A673 (cell line): Measurements from ENCODE around the gene MICAL1. TPM values are rescaled to one million over a fixed set of nuclear protein-coding genes. Genes with fewer than 3 reads are reported as not detected.

ENCODE experiments used
- BruUV-seq: library from RNA; stranded (reverse); fragments of 400-500 nt; replicated peaks from 2 replicates; lab custom pipeline; 2021; lab: Mats Ljungman, UMichigan
- CTCF ChIA-PET: fragments of 300-600 bp; sonication (Branson Sonifier 250); formaldehyde crosslinking; loops from one replicate; lab custom pipeline; 2022; ENCODE audit warnings: antibody characterized with exemption; lab: Charles Lee
- POLR2A ChIA-PET: fragments of 300-600 bp; sonication (Branson Sonifier 250); formaldehyde crosslinking; loops from one replicate; lab custom pipeline; 2022; ENCODE audit warnings: antibody characterized with exemption; ENCODE audit not compliant: low non-redundant PET; lab: Charles Lee
- DNase-seq: peaks from one replicate; pipeline ENCODE4 v3.0.0-alpha.2; 2015; ENCODE audit warnings: low spot score
- H3K27ac ChIP-seq: fragments of 200-600 bp; sonication (generic); 2 replicates; pipeline ENCODE4 v1.5.1; 2016; ENCODE audit warnings: mixed run types, low read depth, mild to moderate bottlenecking, mixed read lengths, antibody characterized with exemption, low read length; ENCODE audit not compliant: poor library complexity, severe bottlenecking
- H3K27me3 ChIP-seq: fragments of 200-600 bp; sonication (generic); replicated peaks from 2 replicates; pipeline ENCODE4 v1.6.1; 2017; ENCODE audit warnings: mixed run types, low read depth, mild to moderate bottlenecking, mixed read lengths, antibody characterized with exemption, low read length; ENCODE audit not compliant: insufficient read depth, poor library complexity
- H3K36me3 ChIP-seq: fragments of 200-600 bp; sonication (generic); 2 replicates; pipeline ENCODE4 v1.6.1; 2016; ENCODE audit warnings: mixed run types, mild to moderate bottlenecking, mixed read lengths, antibody characterized with exemption, low read length; ENCODE audit not compliant: insufficient read depth, poor library complexity, severe bottlenecking
- H3K4me1 ChIP-seq: fragments of 200-600 bp; sonication (generic); 2 replicates; pipeline ENCODE4 v1.6.1; 2017; ENCODE audit warnings: mixed run types, mild to moderate bottlenecking, mixed read lengths, antibody characterized with exemption, low read length; ENCODE audit not compliant: insufficient read depth, poor library complexity, severe bottlenecking
- H3K4me3 ChIP-seq: fragments of 200-600 bp; sonication (generic); 2 replicates; pipeline ENCODE4 v1.5.1; 2016; ENCODE audit warnings: low read depth, mixed run types, mild to moderate bottlenecking, mixed read lengths, low read length; ENCODE audit not compliant: poor library complexity, severe bottlenecking
- H3K9me3 ChIP-seq: fragments of 200-600 bp; sonication (generic); 2 replicates; pipeline ENCODE4 v1.6.1; 2016; ENCODE audit warnings: mixed run types, low read depth, mild to moderate bottlenecking, mixed read lengths, antibody characterized with exemption, low read length; ENCODE audit not compliant: poor library complexity, severe bottlenecking
- EZH2 ChIP-seq: fragments of 200-600 bp; sonication (generic); IDR thresholded peaks from 2 replicates; pipeline ENCODE4 v1.6.1; 2017; ENCODE audit warnings: borderline replicate concordance, low read depth, mild to moderate bottlenecking, mixed read lengths, antibody characterized with exemption, low read length; ENCODE audit not compliant: poor library complexity, severe bottlenecking
- intact Hi-C: fragments of 100-400 bp; cut with micrococcal nuclease; formaldehyde crosslinking; loops from one replicate; pipeline ENCODE4 v1.10.0; 2022; ENCODE audit not compliant: unreplicated experiment
- total RNA-seq: library from RNA; stranded (reverse); gene quantifications from 2 replicates; pipeline ENCODE4 v1.2.3, GENCODE V29; 2021
- TF ChIP-seq, protein P1 (sequence below): fragments of 300-800, 200-600 bp; sonication (generic); conservative IDR thresholded peaks from 2 replicates; pipeline ENCODE4 v1.5.1; 2017; ENCODE audit warnings: low read depth, mild to moderate bottlenecking, antibody characterized with exemption, low read length, moderate library complexity, mixed read lengths

The MICAL1 gene
- total RNA-seq, 1 experiment from 2014 or later: 4.8 TPM

DNA sequence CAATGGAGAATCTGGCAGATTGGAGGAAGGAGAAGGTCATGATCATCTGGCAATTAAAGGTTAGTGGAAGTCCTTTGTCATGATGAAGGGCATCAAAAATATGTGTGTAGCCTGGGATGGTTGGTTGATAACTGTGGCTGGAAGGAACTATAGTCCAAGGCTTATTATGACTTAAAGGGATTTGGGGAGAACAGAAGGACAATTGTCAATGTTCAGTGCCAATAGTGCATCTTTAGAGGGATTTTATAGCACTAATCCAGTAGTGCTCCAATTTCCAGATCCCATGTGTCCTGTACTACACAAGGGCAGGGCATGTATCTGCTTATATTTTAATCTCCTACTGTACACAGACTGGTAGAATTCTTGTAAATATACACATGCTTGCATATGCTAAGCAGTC is 32.4 kb upstream of the MICAL1 start:
- TF ChIP-seq, protein P1, sequence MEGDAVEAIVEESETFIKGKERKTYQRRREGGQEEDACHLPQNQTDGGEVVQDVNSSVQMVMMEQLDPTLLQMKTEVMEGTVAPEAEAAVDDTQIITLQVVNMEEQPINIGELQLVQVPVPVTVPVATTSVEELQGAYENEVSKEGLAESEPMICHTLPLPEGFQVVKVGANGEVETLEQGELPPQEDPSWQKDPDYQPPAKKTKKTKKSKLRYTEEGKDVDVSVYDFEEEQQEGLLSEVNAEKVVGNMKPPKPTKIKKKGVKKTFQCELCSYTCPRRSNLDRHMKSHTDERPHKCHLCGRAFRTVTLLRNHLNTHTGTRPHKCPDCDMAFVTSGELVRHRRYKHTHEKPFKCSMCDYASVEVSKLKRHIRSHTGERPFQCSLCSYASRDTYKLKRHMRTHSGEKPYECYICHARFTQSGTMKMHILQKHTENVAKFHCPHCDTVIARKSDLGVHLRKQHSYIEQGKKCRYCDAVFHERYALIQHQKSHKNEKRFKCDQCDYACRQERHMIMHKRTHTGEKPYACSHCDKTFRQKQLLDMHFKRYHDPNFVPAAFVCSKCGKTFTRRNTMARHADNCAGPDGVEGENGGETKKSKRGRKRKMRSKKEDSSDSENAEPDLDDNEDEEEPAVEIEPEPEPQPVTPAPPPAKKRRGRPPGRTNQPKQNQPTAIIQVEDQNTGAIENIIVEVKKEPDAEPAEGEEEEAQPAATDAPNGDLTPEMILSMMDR: no peak
- TF ChIP-seq EZH2: no peak
- CTCF ChIA-PET: no interaction called here
- BruUV-seq: no TSS peak

DNA sequence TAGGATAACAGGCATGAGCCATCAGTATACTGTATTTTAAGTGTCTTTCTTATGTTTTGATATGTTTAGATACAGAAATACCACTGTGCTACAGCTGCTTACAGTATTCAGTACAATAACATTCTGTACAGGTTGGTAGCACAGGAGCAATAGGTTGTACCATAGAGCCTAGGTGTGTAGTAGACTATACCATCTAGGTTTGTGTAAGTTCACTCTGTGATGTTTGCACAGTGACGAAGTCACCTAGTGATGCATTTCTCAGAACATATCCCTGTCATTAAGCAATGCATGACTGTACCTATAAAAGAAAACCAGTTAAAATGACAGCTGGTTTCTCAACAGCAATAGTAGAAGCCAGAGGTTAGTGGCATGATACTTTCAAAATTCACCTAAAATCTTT is 30.5 kb upstream of the MICAL1 start:
- intact Hi-C loops: no loop called here
- peaks cover 8% of the 10 kb centered on the region for H3K36me3 ChIP-seq
- BruUV-seq: no TSS peak
- no peak overlapping the region for H3K4me3 ChIP-seq
- POLR2A ChIA-PET: no interaction called here
- H3K27me3 ChIP-seq: no peaks in the 10 kb centered on the region
- TF ChIP-seq, protein P1: no peak
- no peak for TF ChIP-seq EZH2
- CTCF ChIA-PET: no interaction called here
- H3K4me1 ChIP-seq: peaks cover 14% of the 10 kb centered on the region
- H3K9me3 ChIP-seq: no peaks in the 10 kb centered on the region
- no peak for DNase-seq
- H3K27ac ChIP-seq: no peak overlapping the region

More for the DNA sequence above, 32.4 kb upstream of the MICAL1 start:
- Histone ChIP-seq H3K9me3 (no peaks in the 10 kb centered on the region), H3K27ac (no peak overlapping the region), H3K4me1 (peaks cover 9% of the 10 kb centered on the region), H3K27me3 (no peaks in the 10 kb centered on the region), H3K4me3 (no peak overlapping the region), H3K36me3 (no peaks in the 10 kb centered on the region)
- POLR2A ChIA-PET: no interaction called here
- intact Hi-C loops: no loop called here
- no peak for DNase-seq

DNA sequence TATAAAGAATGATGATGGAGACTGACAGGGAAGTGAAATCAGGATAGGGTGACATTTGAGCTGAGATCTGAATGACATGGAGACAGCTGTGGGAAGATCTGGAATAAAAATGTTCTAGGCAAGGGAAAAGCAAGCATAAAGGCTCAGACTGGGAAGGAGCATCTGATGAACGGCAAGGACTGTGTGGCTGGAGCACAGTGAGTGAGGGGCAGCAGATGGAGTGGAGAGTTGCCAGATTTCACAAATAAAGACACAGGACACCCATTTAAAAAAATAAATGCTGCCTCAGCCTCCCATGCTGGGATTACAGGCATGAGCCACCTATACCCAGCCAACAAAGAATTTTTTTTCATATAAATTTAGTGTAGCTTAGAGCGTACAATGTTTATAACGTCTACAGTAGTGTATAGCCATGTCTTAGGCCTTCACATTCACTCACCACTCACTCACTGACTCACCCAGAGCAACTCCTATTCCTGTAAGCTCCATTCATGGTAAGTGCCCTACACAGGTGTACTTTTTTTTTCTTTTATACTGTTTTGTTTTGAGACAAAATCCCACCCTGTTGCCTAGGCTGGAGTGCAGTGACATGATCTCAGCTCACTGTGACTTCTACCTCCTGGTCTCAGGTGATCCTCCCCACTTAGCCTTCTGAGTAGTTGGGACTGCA is 29.8 kb upstream of the MICAL1 start:
- POLR2A ChIA-PET: no interaction called here
- BruUV-seq: no TSS peak
- intact Hi-C loops: no loop called here

More for the DNA sequence above, 29.8 kb upstream of the MICAL1 start:
- no peak for DNase-seq
- Histone ChIP-seq H3K4me3 (no peak overlapping the region), H3K27ac (no peak overlapping the region), H3K9me3 (no peaks in the 10 kb centered on the region), H3K36me3 (peaks cover 14% of the 10 kb centered on the region), H3K27me3 (no peaks in the 10 kb centered on the region), H3K4me1 (peaks cover 14% of the 10 kb centered on the region)
- TF ChIP-seq EZH2: no peak
- TF ChIP-seq, protein P1: no peak
- CTCF ChIA-PET: no interaction called here
